ENCODE data around the gene PGS1. TPM values are rescaled to one million over a fixed set of nuclear protein-coding genes. Genes with fewer than 3 reads are reported as not detected.

Gene PGS1
- total and polyA plus RNA-seq, 9 donors = 13.5 to 50.2 (median 35.0) TPM

DNA sequence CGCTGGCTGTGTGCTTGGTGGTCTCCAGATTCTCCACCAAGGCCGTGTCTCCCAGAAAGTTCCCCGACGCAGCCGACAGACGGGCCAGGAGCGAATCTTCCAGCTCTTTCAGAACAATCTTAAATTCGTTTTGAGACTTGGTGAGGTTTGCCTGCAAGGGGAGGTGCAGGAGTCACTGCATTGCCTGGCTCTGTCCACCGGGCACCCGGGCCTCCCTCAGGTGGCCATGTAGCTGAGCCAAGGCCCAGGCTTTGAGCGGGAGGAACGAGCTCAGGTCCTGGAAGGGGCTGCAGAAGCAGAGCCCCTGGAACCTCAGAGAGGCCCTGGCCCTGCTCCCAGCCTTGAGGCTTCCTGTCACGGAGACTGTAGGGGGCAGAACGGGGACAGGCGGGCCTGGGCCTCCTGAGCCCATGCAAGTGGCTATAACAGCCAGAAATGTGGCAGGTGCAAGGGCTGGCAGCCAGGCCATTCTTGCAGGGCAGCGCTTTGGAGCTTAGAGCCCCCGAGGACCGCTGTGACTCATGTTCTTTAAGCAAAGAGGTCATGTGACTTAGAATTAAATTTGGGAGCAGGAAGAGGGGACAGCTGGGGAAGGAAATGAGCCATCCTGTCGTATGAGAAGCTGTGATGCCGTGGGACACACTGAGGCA is 72.4 kb downstream of the PGS1 start:
- no peak for DNase-seq
- H3K36me3 ChIP-seq = no peaks in the 10 kb centered on the region
- 67 to 81% (median 72%) methylated on average over 20 of the region's 20 CpGs for WGBS, 3 donors
- H3K27ac ChIP-seq = no peak overlapping the region
- no peaks in the 10 kb centered on the region for H3K4me1 ChIP-seq (ENCODE audit: insufficient read depth)
- H3K4me3 ChIP-seq = no peak overlapping the region
- H3K9me3 ChIP-seq = no peaks in the 10 kb centered on the region
- intact Hi-C loops (cut with DNase I) = no loop called here
- TF ChIP-seq, protein P1, sequence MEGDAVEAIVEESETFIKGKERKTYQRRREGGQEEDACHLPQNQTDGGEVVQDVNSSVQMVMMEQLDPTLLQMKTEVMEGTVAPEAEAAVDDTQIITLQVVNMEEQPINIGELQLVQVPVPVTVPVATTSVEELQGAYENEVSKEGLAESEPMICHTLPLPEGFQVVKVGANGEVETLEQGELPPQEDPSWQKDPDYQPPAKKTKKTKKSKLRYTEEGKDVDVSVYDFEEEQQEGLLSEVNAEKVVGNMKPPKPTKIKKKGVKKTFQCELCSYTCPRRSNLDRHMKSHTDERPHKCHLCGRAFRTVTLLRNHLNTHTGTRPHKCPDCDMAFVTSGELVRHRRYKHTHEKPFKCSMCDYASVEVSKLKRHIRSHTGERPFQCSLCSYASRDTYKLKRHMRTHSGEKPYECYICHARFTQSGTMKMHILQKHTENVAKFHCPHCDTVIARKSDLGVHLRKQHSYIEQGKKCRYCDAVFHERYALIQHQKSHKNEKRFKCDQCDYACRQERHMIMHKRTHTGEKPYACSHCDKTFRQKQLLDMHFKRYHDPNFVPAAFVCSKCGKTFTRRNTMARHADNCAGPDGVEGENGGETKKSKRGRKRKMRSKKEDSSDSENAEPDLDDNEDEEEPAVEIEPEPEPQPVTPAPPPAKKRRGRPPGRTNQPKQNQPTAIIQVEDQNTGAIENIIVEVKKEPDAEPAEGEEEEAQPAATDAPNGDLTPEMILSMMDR (IDR thresholded peaks at IDR 0.05) = no peak
- TF ChIP-seq POLR2A (IDR thresholded peaks at IDR 0.05) = no peak
- no peak for TF ChIP-seq EP300 (IDR thresholded peaks at IDR 0.05)
- H3K27me3 ChIP-seq = no peaks in the 10 kb centered on the region

DNA sequence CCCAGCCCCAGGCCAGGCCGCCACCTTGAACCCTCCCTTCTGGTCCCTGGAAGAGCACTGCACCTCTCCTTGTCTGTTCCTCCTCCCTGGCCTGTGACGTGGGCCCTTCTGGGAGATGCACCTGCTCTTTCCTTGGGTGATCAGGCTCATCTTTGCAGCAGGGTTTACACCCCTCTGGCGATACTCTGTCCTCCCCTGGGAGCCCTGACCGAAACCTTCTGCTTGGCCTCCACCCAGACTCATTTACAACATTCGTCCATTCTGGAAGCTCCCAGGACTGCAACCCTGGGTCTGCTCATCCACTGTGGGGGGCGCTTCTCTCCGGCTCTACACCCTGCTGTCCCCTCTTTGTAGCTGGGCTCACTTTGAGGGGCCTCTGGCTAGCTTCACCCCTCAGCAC is 73.3 kb downstream of the PGS1 start:
- no peak for DNase-seq
- Histone ChIP-seq H3K9me3 (no peaks in the 10 kb centered on the region), H3K4me1 (ENCODE audit: insufficient read depth) (no peaks in the 10 kb centered on the region), H3K27ac (no peak overlapping the region), H3K36me3 (no peaks in the 10 kb centered on the region), H3K4me3 (no peak overlapping the region), H3K27me3 (no peaks in the 10 kb centered on the region)
- intact Hi-C loops (cut with DNase I) = no loop called here
- TF ChIP-seq EP300 (IDR thresholded peaks at IDR 0.05) (no peak), POLR2A (IDR thresholded peaks at IDR 0.05) (no peak)
- TF ChIP-seq, protein P1 (IDR thresholded peaks at IDR 0.05) = no peak
- WGBS, 3 donors = 86 to 91% (median 89%) methylated on average over 7 of the region's 7 CpGs

DNA sequence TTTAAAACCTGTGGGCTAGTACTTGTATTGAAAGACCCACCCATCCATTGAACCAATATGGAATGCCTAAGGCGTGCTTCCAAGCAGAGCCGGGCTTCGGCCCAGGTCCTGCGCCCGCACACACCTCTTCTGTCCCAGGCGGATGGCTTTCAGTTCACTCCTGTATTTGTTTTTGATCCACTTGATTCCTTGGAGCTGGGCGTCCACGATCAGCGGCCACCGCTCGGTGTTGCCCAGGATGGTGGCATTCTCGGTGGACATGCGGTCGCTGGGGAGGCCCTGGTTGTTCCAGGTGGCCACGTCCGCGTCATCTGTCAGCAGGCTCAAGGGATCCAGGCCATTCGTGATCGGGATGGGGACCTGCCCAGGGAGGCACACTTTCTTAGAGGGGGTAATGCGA is 75.9 kb downstream of the PGS1 start:
- H3K9me3 ChIP-seq = no peaks in the 10 kb centered on the region
- intact Hi-C loops (cut with DNase I) = no loop called here
- TF ChIP-seq EP300 (IDR thresholded peaks at IDR 0.05) = no peak
- TF ChIP-seq, protein P1 (IDR thresholded peaks at IDR 0.05) = no peak
- TF ChIP-seq POLR2A (IDR thresholded peaks at IDR 0.05) = no peak
- DNase-seq = no peak
- 93 to 96% (median 95%) methylated on average over 20 of the region's 20 CpGs for WGBS, 3 donors
- H3K27me3 ChIP-seq = no peaks in the 10 kb centered on the region
- H3K27ac ChIP-seq = no peak overlapping the region
- no peaks in the 10 kb centered on the region for H3K4me1 ChIP-seq (ENCODE audit: insufficient read depth)
- H3K36me3 ChIP-seq = no peaks in the 10 kb centered on the region
- H3K4me3 ChIP-seq = no peak overlapping the region

DNA sequence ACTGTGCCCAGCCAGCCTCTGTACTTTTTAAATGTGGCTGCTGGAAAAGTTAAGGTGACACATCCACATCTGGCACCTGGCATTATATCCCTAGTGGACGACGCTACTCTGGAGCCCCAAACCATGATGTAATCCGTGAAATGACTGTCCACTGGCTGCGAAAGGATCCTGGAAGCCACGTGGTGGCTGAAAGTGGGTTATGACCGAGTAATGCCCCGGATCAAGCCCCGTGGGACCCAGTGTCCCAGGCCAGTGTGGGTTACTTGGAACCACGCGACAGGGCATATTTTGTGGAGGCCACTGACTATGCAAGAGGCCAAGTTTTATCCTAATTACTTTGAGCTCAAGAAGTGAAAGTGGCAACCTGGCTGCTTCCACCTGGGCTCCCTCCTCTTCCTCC is 79.6 kb downstream of the PGS1 start:
- Histone ChIP-seq H3K9me3 (no peaks in the 10 kb centered on the region), H3K36me3 (no peaks in the 10 kb centered on the region), H3K27ac (no peak overlapping the region), H3K4me1 (ENCODE audit: insufficient read depth) (no peaks in the 10 kb centered on the region), H3K27me3 (no peaks in the 10 kb centered on the region), H3K4me3 (no peak overlapping the region)
- intact Hi-C loops (cut with DNase I) = no loop called here
- DNase-seq = no peak
- TF ChIP-seq POLR2A (IDR thresholded peaks at IDR 0.05) = no peak
- TF ChIP-seq, protein P1 (IDR thresholded peaks at IDR 0.05) = no peak
- TF ChIP-seq EP300 (IDR thresholded peaks at IDR 0.05) = no peak
- WGBS, 3 donors = 81 to 87% (median 86%) methylated on average over 10 of the region's 10 CpGs

Measured in ovary (tissue), 9 donors.